Cortex of kidney (tissue), 1 donor: ENCODE results near the gene ARHGEF16.

Experiments used
- DNase-seq: peaks from one replicate; lab custom pipeline; 2025; lab: John Stamatoyannopoulos, UW

The ARHGEF16 gene

DNA sequence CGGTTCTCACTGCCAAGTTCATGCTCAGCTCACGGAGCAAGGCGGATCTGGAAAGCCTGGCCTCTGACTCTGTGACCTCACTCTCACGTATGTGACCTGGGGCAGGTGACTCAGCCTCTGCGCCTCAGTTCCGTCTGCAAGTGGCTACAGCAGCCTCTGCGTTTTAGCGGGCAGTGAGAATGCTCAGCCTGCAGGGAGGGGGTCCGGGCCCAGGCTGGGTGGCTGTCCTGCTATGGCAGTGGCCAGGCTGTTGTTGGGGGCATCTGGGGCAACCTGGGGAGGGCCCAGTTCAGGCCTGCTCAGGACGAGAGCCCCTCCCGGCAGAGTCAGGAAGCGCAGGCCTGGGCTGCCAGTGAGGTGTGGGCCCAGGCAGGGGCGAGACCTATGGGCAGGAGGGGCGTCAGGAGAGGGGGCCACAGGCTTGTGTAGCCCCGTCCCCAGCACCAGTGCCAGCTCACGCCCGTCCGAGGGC lies 27.9 kb downstream of the ARHGEF16 start:
- no peak for DNase-seq

DNA sequence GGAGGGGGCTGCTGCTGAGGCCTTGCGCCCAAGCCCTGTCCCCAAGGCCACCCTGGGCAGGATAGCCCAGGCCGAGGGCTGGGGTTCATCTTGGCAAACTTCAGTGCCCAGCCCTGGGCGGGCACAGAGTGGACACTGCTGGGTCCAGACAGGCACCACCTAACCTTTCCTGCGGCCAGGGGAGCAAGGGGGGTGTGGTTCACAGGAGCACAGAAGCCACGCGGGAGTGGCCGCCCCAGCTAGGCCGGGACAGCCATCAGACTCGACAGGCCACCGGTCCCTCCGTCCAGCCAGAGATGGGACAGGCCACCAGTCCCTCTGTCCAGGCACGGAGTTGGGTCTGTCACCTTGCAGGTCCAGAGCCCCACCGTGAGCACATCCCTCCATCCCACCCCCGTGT lies 28.9 kb downstream of the ARHGEF16 start:
- no peak for DNase-seq

DNA sequence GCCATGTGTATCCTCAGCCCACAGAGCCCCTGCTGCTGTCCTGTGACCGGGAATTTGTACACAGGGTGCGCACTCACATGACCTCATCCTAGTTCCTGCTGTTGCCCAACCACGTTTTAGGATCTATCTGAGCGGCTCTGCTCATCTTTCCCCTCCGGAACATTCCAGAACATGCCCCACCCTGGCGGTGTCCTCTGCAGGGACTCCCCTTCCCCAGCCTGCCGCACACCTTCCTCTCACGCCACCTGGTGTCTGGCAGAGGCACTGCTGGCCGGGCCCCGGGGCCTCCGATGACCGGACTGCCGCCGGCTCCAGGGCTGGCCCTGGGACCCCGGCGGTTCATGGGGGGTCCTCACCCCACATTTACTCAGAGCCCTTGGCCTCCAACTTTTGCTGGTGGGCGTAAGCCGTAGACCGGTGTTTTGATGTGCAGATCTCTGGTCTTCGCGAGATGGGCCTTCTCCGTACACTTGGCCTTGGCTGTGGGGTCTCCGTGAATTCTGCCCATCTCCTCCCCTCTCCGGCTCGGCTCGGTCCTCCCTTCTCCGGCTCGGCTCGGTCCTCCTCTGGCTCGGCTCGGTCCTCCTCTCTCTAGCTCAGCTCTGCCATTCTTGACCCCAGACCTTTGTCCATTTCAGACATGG lies 29.5 kb downstream of the ARHGEF16 start:
- DNase-seq, result no peak

DNA sequence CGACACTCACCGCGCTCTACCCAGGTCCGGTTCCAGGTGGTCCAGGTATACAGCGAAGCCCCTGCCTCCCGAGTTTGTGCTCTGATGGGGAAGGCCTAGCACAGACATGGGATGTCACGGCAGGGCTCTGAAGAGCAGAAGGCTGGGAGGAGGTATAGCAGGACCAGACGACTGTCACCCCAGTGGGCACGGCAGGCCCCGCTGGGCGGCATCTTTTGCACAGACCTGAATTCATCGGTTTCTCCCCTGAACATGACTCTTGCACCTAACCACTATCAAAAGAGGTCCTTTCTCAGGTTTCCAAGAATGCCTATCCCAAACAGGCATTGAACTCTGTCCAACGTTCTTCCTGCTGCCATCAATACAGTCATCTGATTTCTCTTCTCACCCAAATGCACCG lies 30.6 kb downstream of the ARHGEF16 start:
- no peak for DNase-seq

DNA sequence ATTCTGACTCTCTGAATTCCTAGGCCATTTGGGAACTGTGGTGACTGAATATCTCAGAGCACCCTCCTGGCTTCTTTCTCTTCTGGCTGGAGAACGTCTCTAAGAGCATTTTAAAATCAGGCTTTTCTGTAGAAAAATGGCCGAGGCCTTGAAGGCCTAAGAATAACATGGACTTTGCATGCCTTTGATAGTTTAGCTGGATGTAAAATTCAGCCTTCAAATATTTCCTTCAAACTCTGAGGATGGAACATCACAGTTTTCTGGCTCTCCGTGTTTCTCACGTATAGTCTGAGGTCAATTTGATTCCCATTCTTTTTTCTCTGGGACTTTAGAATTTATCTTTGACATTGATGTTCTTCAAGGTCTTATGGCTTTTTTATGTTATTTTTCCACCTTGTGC lies 34.0 kb downstream of the ARHGEF16 start:
- no peak for DNase-seq

DNA sequence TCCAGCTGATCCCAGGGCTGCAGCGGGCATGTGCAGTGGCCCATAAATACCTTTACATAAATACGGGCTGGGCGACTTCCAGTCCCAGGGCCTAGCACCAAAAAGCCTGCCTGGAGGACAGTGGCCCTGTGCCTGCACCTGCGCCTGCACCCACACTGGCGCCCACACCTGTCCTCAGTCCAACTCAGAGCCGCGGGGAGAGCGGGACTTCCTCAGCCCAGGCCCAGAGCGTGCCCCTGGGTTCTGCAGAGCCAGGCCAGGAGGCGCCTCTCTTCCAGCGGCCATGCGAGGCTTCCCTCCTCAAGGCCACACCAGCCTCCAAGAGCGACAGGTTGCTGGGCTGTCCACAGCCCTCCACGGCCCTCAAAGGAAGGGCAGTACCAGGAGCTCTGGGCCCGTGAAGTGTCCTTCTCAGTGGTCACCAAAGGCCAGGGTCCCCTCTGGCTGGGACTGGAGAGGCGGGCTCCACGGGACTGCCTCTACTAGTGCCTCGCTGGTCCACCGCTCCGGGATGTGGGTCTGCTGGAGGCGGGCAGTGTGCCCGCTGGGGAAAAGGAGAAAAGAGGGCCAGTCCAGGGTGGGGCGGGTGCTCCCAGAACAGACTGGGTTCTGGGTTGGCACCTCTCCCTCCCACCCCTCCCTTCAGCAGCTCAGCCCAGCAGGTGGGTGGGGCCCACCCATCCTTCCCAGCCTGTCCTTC lies 35.7 kb downstream of the ARHGEF16 start:
- no peak for DNase-seq

DNA sequence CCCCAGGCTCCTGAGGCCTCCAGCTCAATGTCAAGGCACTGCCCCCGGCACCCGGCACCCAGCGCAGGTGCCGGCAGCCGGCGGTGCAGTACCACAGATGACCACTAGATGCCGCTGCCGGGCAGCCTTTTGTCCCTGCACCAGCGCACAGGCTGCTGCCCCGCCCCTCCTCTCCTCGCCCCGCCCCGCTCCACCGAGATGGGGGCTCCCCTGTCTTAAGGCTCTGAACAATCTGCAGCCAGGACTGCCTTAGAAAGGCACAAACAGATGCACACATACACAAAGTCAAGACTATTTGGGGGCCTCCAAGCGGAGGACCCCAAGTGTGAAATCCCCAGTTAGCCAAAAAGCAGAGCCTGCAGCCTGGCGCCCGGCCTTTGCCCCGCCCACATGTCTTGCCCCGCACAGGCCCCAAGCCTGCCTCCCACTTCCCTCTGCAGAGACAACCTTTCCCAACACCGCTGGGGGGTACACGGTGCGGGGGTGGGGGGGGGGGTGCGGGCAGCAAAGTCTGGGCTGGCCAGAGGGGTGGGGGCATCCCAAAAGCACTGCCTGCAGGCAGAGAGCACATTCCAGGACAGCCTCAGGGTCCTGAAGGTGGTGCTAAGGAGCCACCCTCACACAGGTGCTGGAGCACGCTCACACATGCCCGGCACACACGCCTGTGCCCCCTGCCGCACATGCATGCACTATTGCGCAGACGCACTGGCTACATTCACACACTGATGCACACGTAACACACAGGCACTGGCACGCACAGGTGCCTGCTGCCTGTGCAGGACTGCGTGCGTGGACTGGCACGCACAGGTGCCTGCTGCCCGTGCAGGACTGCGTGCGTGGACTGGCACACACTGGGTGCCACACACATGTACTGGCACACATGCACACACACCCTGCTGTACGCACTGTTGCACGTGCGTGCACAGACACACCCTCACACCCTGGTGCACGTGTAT lies 37.1 kb downstream of the ARHGEF16 start:
- DNase-seq, result no peak

DNA sequence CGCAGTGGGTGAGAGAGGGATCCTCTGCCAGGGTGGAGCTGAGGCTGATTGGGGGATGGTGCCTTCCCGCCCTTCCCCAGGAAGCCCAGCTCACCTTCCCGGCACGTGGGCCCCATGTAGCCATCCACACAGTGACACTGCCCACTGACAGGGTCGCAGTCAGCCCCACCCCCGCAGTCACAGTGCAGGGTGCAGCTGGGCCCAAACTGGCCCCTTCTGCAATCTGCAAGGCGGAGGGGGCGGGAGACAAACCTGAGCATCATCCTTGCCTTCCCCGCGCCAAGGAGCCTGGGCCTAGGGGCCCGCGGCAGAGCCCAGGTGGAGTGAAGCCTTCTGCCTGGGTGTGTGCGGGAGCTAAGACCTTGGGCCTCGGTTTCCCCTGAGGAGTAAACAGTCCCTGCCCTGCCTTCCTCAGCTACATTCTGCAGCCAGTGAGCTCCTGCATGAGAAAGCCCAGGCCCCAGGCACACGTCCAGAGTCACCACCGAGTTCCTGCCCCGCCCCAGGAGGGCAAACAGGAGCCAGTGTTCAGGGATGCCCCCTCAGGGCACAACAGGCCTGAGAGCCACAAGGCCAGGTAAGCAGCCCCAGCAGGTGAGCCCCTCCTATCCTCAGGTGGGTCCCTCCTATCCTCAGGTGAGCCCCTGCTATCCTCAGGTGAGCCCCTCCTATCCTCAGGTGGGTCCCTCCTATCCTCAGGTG lies 38.2 kb downstream of the ARHGEF16 start:
- no peak for DNase-seq

DNA sequence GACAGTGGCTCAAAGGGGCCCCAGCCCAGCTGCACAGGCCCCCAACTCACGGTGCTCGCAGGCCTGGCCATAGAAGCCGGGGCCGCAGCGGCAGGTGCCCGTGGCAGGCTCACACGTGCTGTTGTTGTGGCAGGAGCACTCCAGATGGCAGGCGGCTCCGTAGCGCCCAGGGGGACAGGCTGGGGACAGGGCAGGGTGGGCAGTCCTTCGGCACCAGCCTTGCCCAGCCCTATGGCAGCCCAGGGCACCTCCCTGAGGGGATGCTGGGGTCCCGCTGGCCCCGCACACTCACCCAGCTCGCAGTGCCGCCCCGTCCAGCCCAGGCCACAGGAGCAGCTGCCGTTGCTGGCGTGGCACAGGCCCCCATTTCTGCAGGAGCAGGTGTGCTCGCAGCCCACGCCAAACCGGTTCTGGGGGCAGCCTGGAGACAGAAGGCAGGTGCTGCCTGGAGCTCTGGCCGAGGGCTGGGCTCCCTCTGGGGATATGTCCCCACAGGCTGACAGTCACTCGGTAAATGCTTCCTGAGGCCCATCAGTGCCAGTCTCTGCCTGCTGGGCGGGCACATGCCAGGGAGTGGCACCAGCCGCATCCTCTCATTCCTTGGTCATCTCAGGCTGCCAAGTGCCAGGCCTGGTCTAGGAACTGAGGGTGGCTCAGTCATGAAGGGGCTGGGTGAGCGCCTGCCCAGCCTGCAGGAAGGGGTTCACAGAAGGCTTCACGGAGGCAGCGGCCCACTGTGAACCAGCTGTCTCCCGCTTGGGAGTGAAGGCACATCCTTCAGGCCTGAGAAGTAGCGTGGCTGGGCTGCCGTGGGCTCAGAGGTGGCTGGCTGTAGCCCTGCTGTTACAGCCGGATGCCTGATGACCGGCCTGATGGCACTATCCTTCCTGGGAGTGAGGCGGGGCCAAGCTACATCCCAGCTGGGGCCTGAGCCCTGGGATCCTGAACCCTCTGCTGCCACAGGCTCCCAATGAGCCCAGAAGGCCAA lies 40.1 kb downstream of the ARHGEF16 start:
- no peak for DNase-seq

DNA sequence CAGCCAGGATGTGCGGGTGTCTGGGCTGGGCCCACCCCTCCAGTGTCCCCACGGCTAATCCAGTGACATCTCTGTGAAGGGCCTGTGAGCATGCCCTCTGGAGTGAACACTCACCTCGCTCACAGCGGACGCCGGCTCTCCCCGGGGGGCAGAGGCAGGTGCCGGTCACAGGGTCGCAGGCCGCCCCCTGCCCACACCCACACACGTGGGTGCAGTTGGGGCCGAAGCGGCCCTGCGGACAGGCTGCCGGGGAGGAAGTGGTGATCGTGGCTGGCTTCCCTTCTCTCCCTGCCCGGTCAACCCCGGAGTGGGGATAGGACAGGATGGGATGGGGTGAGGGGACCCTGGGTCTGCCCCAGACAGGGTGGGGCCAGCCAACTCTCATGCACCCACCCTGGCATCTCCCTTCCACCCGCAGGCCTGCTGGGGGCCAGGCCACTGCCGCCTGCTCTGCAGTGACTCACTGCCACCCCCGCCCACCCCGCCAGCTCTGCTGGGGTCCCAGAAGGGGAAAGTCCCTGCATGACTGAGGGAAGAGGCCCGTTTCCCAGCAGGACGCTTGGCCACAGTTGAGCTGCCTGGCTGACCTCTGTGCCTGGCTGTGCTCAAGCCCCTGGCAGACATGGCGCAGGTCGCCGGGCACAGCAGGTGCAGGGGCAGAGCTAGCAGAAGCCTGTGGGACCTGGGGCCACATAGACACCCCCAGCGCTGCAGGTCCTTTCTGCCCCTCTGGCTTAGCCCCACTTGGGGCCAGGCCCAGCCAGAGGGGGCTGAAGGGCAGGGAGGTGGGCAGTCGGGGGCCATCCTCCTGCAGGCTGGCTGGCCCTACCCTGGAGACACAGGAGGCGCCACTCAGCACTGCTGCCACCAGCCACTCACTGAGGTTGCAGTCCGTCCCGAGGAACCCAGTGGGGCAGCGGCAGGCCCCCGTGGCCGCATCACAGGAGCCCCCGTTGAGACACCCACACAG lies 41.6 kb downstream of the ARHGEF16 start:
- no peak for DNase-seq

DNA sequence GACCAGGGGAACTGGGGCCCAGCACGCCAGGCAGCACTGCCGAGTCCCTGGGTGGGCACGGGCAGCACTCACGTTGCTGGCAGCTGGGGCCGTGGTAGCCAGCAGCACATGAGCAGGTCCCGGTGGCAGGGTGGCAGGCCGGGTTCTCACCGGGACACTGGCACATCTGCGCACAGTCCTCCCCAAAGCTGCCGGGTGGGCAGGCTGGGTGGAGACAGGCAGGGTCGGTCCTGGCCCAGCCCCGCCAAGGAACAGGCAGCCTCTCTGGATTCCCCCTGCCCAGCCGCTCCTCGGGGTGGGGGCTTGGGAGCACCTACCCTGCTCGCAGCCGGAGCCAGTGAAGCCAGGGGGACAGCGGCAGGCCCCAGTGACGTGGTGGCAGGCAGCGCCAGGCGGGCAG lies 42.5 kb downstream of the ARHGEF16 start:
- no peak for DNase-seq

DNA sequence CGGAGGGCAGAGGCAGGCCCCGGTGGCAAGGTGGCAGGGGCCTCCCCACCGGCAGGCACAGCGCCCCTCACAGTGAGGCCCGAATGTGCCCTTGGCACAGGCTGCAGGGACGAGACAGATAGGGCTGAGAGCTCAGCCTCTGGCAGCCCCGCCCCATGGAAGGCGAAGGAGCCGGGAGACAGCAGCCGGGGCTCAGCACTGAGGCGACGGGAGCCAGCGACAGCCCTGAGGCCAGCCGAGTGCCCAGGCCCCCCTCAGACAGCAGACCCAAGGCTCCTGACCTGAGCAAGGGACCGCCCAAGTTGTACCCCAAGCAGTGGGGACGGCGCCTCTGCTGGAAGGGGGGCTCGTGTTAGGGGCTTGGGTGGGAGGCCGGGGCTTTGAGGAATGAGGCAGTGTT lies 43.1 kb downstream of the ARHGEF16 start:
- no peak for DNase-seq

DNA sequence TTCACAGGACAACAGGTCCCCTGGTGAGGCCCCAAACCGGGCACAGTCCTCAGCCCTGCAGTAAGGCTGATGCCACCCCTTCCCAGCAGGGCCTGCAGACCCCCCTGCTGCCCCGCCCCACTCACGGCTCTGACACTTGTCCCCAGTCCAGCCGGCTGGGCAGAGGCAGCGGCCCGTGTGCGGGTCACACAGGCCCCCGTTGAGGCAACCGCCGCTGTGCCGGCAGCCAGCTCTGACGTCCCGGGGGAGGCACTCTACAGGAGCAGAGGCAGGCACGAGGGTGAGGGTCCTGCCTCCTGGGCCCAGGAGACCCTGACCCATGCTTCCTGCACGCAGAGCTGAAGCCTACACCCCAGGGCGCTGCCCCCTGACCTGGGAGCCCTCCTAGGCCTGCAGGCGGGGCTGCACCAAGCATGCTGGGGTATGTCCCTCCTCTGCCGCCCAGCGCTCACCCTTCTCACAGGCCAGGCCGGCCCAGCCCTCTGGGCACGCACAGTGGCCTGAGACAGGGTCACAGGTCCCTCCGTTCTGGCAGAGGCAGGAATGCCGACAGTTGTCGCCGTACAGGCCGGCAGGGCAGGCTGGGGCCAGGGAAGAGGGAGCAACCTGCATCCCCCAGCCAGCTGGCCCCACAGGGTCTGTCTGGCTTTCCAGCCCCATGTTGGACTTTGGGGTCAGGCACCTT lies 43.9 kb downstream of the ARHGEF16 start:
- no peak for DNase-seq

DNA sequence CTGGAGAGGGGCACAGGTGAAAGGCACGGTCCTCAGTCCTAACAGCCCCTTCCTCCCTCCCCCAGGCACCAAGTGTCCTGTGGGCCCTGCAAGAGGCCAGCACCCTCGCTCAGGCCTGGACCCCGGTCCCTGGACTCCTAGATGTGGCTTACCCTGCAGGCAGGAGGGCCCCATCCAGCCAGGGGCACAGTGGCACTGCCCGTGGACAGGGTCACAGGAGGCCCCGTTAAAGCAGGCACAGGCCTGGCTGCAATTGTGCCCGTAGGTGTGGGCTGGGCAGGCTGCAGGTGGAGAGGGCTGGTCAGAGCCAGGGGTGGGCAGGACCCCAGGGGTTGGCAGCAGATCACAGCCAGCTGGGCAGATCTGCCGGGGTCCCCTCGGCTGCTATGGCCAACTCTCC lies 44.5 kb downstream of the ARHGEF16 start:
- DNase-seq, result no peak

DNA sequence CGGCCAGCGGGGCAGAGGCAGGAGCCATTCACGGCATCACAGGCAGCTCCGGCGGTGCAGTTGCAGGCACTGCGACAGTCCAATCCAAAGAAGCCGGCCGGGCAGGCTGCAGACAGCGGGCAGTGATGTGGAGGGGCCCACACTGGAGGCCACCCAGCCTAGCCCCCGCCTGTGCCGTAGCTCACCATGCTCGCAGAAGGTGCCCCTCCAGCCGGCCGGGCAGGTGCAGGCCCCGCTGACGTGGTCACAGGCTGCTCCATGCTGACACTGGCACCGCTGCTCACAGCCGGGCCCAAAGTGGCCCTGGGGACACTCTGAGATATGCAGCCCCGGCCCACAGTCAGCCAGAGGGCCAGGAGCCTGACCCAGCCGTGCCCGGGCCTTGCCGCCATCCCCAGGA lies 45.1 kb downstream of the ARHGEF16 start:
- no peak for DNase-seq

DNA sequence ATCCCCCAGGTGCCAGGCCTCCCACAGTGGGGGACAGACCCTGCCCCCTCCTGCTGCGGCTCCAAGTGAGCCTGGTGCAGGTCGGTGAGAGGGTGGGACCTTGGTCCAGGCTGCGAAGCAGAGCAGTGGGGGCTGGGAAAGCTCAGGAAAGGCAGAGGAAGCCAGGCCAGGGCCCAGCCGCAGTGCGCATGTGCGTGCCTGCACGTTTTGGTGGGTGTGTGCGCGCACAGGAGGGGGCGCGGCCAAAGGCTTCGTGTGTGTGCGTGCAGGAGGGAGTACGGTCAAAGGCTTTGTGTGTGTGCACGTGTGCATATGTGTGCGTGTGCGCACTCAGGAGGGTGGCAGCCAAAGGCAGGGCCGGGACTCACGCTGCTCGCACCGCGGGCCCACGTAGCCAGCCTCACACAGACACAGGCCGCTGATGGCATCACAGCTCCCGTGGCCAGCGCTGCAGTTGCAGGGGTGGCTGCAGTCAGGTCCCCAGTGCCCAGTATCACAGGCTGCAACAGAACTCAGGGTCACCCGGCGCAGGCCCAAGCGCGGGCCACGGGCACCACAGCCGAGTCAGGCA lies 45.9 kb downstream of the ARHGEF16 start:
- DNase-seq, result no peak

DNA sequence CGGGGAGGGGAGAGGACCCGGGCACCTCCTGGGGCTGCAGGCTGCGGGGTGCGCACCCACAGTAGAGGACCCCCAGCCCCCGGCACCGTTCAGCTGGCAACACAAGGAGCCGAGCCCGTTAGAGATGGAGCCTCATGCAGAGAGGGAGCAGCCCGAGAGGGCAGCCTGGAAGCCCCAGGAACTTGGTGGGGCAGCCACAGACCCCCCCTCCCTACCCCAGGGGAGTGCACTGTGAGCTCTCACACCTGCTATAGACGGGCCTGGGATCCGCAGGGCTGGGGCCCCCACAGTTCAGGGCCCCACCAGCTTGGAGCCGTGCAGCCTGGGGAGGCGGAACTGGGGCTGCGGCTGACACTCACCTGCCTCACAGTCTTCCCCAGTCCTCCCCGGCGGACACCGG lies 47.0 kb downstream of the ARHGEF16 start:
- DNase-seq, result no peak

DNA sequence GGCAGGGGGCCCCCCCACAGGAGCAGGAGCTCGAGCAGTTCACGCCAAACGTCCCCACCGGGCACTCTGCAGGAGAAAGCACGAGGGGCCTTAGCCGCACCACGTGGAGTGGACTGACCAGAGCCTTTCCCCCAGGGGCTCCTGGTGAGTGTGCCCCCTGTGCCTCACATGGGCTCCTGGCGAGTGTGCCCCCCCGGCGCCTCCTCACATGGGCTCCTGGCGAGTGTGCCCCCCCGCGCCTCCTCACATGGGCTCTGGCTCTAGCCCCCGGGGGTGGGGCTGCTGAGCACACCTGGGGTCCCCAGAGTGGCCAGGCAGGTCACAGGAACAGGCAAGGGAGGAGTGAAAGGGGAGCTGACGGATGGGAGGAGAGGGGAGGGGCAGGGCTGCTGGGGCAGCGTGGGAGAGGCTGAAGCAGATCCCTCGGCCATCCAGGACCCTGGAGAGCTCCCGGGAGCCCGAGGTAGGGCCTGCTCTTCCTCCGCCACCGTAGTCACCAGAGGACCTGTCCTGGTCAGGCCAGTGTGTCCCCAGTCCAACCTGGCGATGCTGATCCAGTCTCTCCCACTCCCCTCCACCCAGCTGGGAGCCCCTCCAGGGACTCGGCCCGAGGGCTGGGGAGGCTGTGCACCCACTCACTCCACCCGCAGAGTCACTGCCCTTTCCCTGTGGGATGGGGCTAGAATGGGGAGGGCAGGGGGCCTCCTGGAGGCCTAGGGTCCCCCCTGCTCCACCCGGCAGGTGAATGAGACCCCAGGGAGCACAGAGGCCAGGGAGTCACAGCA lies 47.6 kb downstream of the ARHGEF16 start:
- DNase-seq, result no peak
